ENCODE measurements around the gene SLC7A10.

GRCh38 chr19:33208904-33209849, 16.5 kb downstream of the SLC7A10 start:
- TF ChIP-seq CTCF (IDR thresholded peaks at IDR 0.05; ENCODE audit: borderline replicate concordance, extremely low read depth, low read length, poor library complexity, severe bottlenecking) (no peak), EZH2 (IDR thresholded peaks at IDR 0.05; ENCODE audit: borderline replicate concordance, low read depth, low read length, severe bottlenecking) (no peak)
